Liver (tissue), 9 donors: ENCODE data around the gene PLK3. TPM values are rescaled to one million over a fixed set of nuclear protein-coding genes. Genes with fewer than 3 reads are reported as not detected.

Experiments
- DNase-seq: peaks from one replicate; pipeline ENCODE4 v3.0.0-alpha.2; 2017; ENCODE audit warnings: low spot score
- H3K27ac ChIP-seq, 2 donors: one replicate each; pipeline ENCODE4 v1.7.0; 2013; ENCODE audit warnings: inconsistent platforms in 2 of 2, low read length in 2 of 2, control low read depth in 1 of 2, low read depth in 1 of 2, mild to moderate bottlenecking in 1 of 2
- H3K27me3 ChIP-seq, 4 donors: one replicate each; pipeline versions ENCODE4 v1.6.1 to v1.7.0; 2013; ENCODE audit warnings: low read length in 3 of 4, inconsistent platforms in 1 of 4, mild to moderate bottlenecking in 1 of 4, moderate library complexity in 1 of 4; ENCODE audit not compliant: control insufficient read depth in 4 of 4, insufficient read depth in 4 of 4
- H3K36me3 ChIP-seq, 4 donors: one replicate each; pipeline versions ENCODE4 v1.6.1 to v1.7.0; 2013; ENCODE audit warnings: low read length in 3 of 4, mild to moderate bottlenecking in 3 of 4, low read depth in 1 of 4, moderate library complexity in 1 of 4; ENCODE audit not compliant: control insufficient read depth in 4 of 4, insufficient read depth in 3 of 4
- H3K4me1 ChIP-seq, 4 donors: one replicate each; pipeline versions ENCODE4 v1.6.1 to v1.7.0; 2013; ENCODE audit warnings: low read length in 3 of 4, mild to moderate bottlenecking in 3 of 4, moderate library complexity in 1 of 4; ENCODE audit not compliant: control insufficient read depth in 4 of 4, insufficient read depth in 4 of 4
- H3K4me3 ChIP-seq, 3 donors: one replicate each; pipeline versions ENCODE4 v1.6.1 to v1.7.0; 2013; ENCODE audit warnings: low read length in 3 of 3, control low read depth in 1 of 3, low read depth in 1 of 3, mild to moderate bottlenecking in 1 of 3
- H3K9ac ChIP-seq, 2 donors: one replicate each; pipeline ENCODE4 v1.7.0; 2013; ENCODE audit warnings: low read length in 2 of 2, mild to moderate bottlenecking in 2 of 2, moderate library complexity in 2 of 2, control low read depth in 1 of 2, low read depth in 1 of 2
- H3K9me3 ChIP-seq, 4 donors: one replicate each; pipeline versions ENCODE4 v1.6.1 to v1.7.0; 2013; ENCODE audit warnings: low read length in 3 of 4; ENCODE audit not compliant: control insufficient read depth in 4 of 4
- EGR1 ChIP-seq, 2 donors: IDR thresholded peaks; 2 replicates each; pipeline ENCODE4 v1.6.1; 2016 to 2018; ENCODE audit warnings: antibody characterized with exemption in 2 of 2, low read depth in 2 of 2
- FOXA1 ChIP-seq: IDR thresholded peaks from 2 replicates; pipeline ENCODE4 v1.6.1; 2016; ENCODE audit warnings: antibody characterized with exemption
- FOXA2 ChIP-seq: IDR thresholded peaks from 2 replicates; pipeline ENCODE4 v1.6.1; 2016; ENCODE audit warnings: antibody characterized with exemption
- GABPA ChIP-seq, 2 donors: IDR thresholded peaks in 1 of 2; conservative IDR thresholded peaks in 1 of 2; 2 replicates each; pipeline ENCODE4 v1.6.1; 2016; ENCODE audit warnings: antibody characterized with exemption in 2 of 2, mild to moderate bottlenecking in 1 of 2, moderate library complexity in 1 of 2
- HNF4A ChIP-seq, 2 donors: conservative IDR thresholded peaks; 2 replicates each; pipeline ENCODE4 v1.6.1; 2016; ENCODE audit warnings: antibody characterized with exemption in 2 of 2, mild to moderate bottlenecking in 2 of 2
- HNF4G ChIP-seq: IDR thresholded peaks from 2 replicates; pipeline ENCODE4 v1.6.1; 2016; ENCODE audit warnings: antibody characterized with exemption
- JUND ChIP-seq, 2 donors: IDR thresholded peaks; 2 replicates each; pipeline ENCODE4 v1.6.1; 2016; ENCODE audit warnings: antibody characterized with exemption in 2 of 2
- NR2F2 ChIP-seq: IDR thresholded peaks from 2 replicates; pipeline ENCODE4 v1.6.1; 2016; ENCODE audit warnings: antibody characterized with exemption
- RAD21 ChIP-seq, 2 donors: IDR thresholded peaks; 2 replicates each; pipeline ENCODE4 v1.6.1; 2016; ENCODE audit warnings: antibody characterized with exemption in 2 of 2, mild to moderate bottlenecking in 2 of 2
- RXRA ChIP-seq, 2 donors: IDR thresholded peaks; 2 replicates each; pipeline ENCODE4 v1.6.1; 2017 to 2018; ENCODE audit warnings: antibody characterized with exemption in 2 of 2, mild to moderate bottlenecking in 1 of 2
- SP1 ChIP-seq: IDR thresholded peaks from 2 replicates; pipeline ENCODE4 v1.6.1; 2018; ENCODE audit warnings: antibody characterized with exemption, mild to moderate bottlenecking
- TAF1 ChIP-seq: conservative IDR thresholded peaks from 2 replicates; pipeline ENCODE4 v1.6.1; 2016; ENCODE audit warnings: antibody characterized with exemption, mild to moderate bottlenecking
- YY1 ChIP-seq: IDR thresholded peaks from 2 replicates; pipeline ENCODE4 v1.6.1; 2016; ENCODE audit warnings: antibody characterized with exemption, mild to moderate bottlenecking
- WGBS: extraction: QIAGEN DNeasy Blood & Tissue Kit; methylation state at CpG from one replicate; pipeline ENCODE4 v1.1.7; 2013; 5-methylcytosine and 5-hydroxymethylcytosine counted together
- polyA plus RNA-seq, 2 donors: library from polyadenylated mRNA; stranded (reverse) in 1 of 2; unstranded in 1 of 2; fragments of 200-250 nt in 1 of 2; fragments of >200 nt in 1 of 2; fragmentation: Nextera tagmentation in 1 of 2; extraction: Ambion mirVana in 1 of 2; gene quantifications; one replicate each; pipeline versions ENCODE4 v1.2.1 to v1.2.3, GENCODE V29; 2013 to 2015
- total RNA-seq, 2 donors: library from RNA; depleted of rRNA; stranded (reverse); fragments of >200 nt; gene quantifications; one replicate each; pipeline ENCODE4 v1.2.3, GENCODE V29; 2014
- TF ChIP-seq, protein P1 (sequence below): IDR thresholded peaks from 2 replicates; pipeline ENCODE4 v1.6.1; 2016; ENCODE audit warnings: antibody characterized with exemption
- TF ChIP-seq, protein P2 (sequence below): IDR thresholded peaks from 2 replicates; pipeline ENCODE4 v1.6.1; 2016; ENCODE audit warnings: antibody characterized with exemption
- TF ChIP-seq, protein P3 (sequence below): fragments of 150-350 bp; IDR thresholded peaks from 2 replicates; pipeline ENCODE4 v1.5.1; 2017; ENCODE audit warnings: improper control_type of control experiment, low read depth, low read length; ENCODE audit not compliant: missing input control
- TF ChIP-seq, protein P4 (sequence below): IDR thresholded peaks from 2 replicates; pipeline ENCODE4 v1.6.1; 2016; ENCODE audit warnings: antibody characterized with exemption
- TF ChIP-seq, protein P5 (sequence below): IDR thresholded peaks from 2 replicates; pipeline ENCODE4 v1.6.1; 2016; ENCODE audit warnings: antibody characterized with exemption, mild to moderate bottlenecking
- donor health status: healthy.
- donor health status: healthy.
- donor health status: healthy.
- donor health status: healthy.
- donor health status: healthy.

PLK3 gene
- total and polyA plus RNA-seq, 4 donors, result 1.5 to 5.7 (median 2.3) TPM

DNA sequence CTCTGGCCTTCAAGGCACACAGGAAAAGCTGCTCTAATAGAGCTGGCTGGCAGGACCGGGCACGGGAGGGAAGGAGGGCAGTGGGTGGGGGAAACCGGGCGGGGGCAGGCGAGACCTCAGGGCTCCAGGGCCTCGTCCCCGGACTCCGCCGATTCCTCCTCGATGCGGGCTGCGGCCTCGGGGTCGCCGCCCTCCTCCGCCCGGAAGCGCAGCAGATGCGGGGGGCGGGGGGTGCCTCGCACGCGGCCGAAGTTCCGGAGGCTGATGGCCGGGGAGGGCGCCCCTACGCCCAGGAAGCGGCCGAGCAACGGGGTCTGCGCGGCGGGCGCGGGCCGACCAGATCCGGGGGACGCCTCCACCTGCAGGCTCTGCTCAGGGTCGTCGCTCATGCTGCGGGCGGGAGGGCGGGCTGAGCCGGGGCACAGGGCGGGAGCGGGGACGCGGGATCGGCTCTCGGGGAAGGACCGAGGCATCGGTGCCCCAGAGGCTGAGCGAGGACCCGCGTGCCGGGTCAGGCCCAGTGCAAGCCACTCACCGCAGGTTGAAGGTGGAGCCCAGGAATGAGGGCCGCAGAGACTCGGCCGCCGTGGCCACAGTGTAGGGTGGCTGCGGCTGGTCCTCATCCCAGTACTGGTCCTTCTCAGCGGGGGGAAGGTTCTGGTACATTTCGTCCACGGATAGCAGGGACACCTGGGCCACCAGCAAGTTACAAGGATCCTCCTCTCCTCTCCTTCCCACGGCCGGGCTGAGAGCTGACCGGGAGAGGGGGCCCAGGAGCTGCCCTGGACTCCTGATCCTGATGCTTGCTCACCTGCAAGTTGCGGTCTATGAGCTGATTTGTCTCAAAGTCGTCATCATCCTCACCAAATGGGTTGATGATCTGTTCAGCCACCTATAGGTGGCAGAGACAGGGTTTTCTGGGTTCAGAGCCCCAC lies 15.8 kb upstream of the PLK3 start:
- WGBS, result 11% methylated on average over 71 of the region's 71 CpGs
- peak overlapping the region in 1 of 3 donors; percentile 52 for H3K4me3 ChIP-seq
- H3K27ac ChIP-seq, result no peak overlapping the region
- peaks cover 6 to 21% (median 13%) of the 10 kb centered on the region in 4 donors for H3K4me1 ChIP-seq
- H3K27me3 ChIP-seq, result no peaks in the 10 kb centered on the region
- no peaks in the 10 kb centered on the region for H3K9me3 ChIP-seq
- TF ChIP-seq RXRA (IDR thresholded peaks at IDR 0.05), result no peak
- TF ChIP-seq, protein P1, sequence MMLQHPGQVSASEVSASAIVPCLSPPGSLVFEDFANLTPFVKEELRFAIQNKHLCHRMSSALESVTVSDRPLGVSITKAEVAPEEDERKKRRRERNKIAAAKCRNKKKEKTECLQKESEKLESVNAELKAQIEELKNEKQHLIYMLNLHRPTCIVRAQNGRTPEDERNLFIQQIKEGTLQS, result no peak
- TF ChIP-seq HNF4G, result no peak
- TF ChIP-seq HNF4A (conservative IDR thresholded peaks at IDR 0.05), result no peak
- no peak for TF ChIP-seq YY1
- TF ChIP-seq, protein P2, sequence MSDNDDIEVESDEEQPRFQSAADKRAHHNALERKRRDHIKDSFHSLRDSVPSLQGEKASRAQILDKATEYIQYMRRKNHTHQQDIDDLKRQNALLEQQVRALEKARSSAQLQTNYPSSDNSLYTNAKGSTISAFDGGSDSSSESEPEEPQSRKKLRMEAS, result no peak
- no peak for TF ChIP-seq EGR1 (IDR thresholded peaks at IDR 0.05; ENCODE audit: low read depth in 2 of 2)
- TF ChIP-seq, protein P3, sequence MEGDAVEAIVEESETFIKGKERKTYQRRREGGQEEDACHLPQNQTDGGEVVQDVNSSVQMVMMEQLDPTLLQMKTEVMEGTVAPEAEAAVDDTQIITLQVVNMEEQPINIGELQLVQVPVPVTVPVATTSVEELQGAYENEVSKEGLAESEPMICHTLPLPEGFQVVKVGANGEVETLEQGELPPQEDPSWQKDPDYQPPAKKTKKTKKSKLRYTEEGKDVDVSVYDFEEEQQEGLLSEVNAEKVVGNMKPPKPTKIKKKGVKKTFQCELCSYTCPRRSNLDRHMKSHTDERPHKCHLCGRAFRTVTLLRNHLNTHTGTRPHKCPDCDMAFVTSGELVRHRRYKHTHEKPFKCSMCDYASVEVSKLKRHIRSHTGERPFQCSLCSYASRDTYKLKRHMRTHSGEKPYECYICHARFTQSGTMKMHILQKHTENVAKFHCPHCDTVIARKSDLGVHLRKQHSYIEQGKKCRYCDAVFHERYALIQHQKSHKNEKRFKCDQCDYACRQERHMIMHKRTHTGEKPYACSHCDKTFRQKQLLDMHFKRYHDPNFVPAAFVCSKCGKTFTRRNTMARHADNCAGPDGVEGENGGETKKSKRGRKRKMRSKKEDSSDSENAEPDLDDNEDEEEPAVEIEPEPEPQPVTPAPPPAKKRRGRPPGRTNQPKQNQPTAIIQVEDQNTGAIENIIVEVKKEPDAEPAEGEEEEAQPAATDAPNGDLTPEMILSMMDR, result no peak
- TF ChIP-seq, protein P4, sequence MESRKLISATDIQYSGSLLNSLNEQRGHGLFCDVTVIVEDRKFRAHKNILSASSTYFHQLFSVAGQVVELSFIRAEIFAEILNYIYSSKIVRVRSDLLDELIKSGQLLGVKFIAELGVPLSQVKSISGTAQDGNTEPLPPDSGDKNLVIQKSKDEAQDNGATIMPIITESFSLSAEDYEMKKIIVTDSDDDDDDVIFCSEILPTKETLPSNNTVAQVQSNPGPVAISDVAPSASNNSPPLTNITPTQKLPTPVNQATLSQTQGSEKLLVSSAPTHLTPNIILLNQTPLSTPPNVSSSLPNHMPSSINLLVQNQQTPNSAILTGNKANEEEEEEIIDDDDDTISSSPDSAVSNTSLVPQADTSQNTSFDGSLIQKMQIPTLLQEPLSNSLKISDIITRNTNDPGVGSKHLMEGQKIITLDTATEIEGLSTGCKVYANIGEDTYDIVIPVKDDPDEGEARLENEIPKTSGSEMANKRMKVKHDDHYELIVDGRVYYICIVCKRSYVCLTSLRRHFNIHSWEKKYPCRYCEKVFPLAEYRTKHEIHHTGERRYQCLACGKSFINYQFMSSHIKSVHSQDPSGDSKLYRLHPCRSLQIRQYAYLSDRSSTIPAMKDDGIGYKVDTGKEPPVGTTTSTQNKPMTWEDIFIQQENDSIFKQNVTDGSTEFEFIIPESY, result no peak
- TF ChIP-seq RAD21 (IDR thresholded peaks at IDR 0.05), result no peak
- TF ChIP-seq FOXA1, result no peak
- no peak for TF ChIP-seq SP1
- TF ChIP-seq GABPA (IDR thresholded peaks at IDR 0.05 in 1 of 2, conservative IDR thresholded peaks at IDR 0.05 in 1 of 2), result no peak
- TF ChIP-seq FOXA2, result no peak
- no peak for TF ChIP-seq NR2F2
- TF ChIP-seq, protein P5, sequence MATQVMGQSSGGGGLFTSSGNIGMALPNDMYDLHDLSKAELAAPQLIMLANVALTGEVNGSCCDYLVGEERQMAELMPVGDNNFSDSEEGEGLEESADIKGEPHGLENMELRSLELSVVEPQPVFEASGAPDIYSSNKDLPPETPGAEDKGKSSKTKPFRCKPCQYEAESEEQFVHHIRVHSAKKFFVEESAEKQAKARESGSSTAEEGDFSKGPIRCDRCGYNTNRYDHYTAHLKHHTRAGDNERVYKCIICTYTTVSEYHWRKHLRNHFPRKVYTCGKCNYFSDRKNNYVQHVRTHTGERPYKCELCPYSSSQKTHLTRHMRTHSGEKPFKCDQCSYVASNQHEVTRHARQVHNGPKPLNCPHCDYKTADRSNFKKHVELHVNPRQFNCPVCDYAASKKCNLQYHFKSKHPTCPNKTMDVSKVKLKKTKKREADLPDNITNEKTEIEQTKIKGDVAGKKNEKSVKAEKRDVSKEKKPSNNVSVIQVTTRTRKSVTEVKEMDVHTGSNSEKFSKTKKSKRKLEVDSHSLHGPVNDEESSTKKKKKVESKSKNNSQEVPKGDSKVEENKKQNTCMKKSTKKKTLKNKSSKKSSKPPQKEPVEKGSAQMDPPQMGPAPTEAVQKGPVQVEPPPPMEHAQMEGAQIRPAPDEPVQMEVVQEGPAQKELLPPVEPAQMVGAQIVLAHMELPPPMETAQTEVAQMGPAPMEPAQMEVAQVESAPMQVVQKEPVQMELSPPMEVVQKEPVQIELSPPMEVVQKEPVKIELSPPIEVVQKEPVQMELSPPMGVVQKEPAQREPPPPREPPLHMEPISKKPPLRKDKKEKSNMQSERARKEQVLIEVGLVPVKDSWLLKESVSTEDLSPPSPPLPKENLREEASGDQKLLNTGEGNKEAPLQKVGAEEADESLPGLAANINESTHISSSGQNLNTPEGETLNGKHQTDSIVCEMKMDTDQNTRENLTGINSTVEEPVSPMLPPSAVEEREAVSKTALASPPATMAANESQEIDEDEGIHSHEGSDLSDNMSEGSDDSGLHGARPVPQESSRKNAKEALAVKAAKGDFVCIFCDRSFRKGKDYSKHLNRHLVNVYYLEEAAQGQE, result no peak
- TF ChIP-seq TAF1, result no peak
- no peak for TF ChIP-seq JUND (IDR thresholded peaks at IDR 0.05)
- peaks cover 0 to 8% (median 4%) of the 10 kb centered on the region in 4 donors for H3K36me3 ChIP-seq
- peak overlapping the region in 1 of 2 donors; percentile 39 for H3K9ac ChIP-seq
- DNase-seq, result no peak
